Measurements from ENCODE around the gene MEFV. TPM values are rescaled to one million over a fixed set of nuclear protein-coding genes. Genes with fewer than 3 reads are reported as not detected.

The MEFV gene
- total RNA-seq, 4 donors from 2014 or later: 3.0 to 7.7 (median 5.2) TPM

- TF ChIP-seq CTCF (IDR thresholded peaks at IDR 0.05; ENCODE audit: low read depth): no peak
These were observed 6.1 kb upstream of the MEFV start for GRCh38 chr16:3262517-3262916.

- TF ChIP-seq CTCF (IDR thresholded peaks at IDR 0.05; ENCODE audit: low read depth): no peak
These were observed 3.4 kb upstream of the MEFV start for GRCh38 chr16:3259836-3260235.

GRCh38 chr16:3256866-3257465 lies 533 bp upstream of the MEFV start:
- TF ChIP-seq CTCF (IDR thresholded peaks at IDR 0.05; ENCODE audit: low read depth): no peak

- no peak for TF ChIP-seq CTCF (IDR thresholded peaks at IDR 0.05; ENCODE audit: low read depth)
These were observed 2.1 kb downstream of the MEFV start for GRCh38 chr16:3254309-3254708.

GRCh38 chr16:3252967-3253366 lies 3.5 kb downstream of the MEFV start:
- no peak for TF ChIP-seq CTCF (IDR thresholded peaks at IDR 0.05; ENCODE audit: low read depth)

GRCh38 chr16:3249451-3249850 lies 7.0 kb downstream of the MEFV start:
- TF ChIP-seq CTCF (IDR thresholded peaks at IDR 0.05; ENCODE audit: low read depth): no peak

GRCh38 chr16:3249020-3249419 lies 7.4 kb downstream of the MEFV start:
- no peak for TF ChIP-seq CTCF (IDR thresholded peaks at IDR 0.05; ENCODE audit: low read depth)

Measured in subcutaneous adipose tissue (tissue), 4 donors.